Stimulated activated memory B cell treated with anti-CD40 and anti-IgM and Interleukin-4, amounts not matched to agents 10 μg/mL and 1 μg/mL and 100 μg/mL, for 72 hours (primary cell): ENCODE measurements around the gene ARIH1.

Source experiments
- ATAC-seq: fragments of 150-1000 bp; cut with Tn5 transposase; 2 replicates; pipeline ENCODE4 v1.10.0; 2021
- H3K27ac Mint-ChIP-seq: one replicate; pipeline ENCODE4 v1.8.0; 2022; ENCODE audit warnings: mild to moderate bottlenecking, mixed read lengths
- H3K27me3 Mint-ChIP-seq: one replicate; pipeline ENCODE4 v1.8.0; 2022; ENCODE audit warnings: mixed read lengths
- H3K36me3 Mint-ChIP-seq: one replicate; pipeline ENCODE4 v1.8.0; 2022; ENCODE audit warnings: mixed read lengths
- H3K4me1 Mint-ChIP-seq: one replicate; pipeline ENCODE4 v1.8.0; 2022; ENCODE audit warnings: mixed read lengths
- H3K4me3 Mint-ChIP-seq: one replicate; pipeline ENCODE4 v1.8.0; 2022; ENCODE audit warnings: mild to moderate bottlenecking, moderate library complexity, mixed read lengths
- H3K9me3 Mint-ChIP-seq: one replicate; pipeline ENCODE4 v1.8.0; 2022; ENCODE audit warnings: mixed read lengths

ARIH1 gene

DNA sequence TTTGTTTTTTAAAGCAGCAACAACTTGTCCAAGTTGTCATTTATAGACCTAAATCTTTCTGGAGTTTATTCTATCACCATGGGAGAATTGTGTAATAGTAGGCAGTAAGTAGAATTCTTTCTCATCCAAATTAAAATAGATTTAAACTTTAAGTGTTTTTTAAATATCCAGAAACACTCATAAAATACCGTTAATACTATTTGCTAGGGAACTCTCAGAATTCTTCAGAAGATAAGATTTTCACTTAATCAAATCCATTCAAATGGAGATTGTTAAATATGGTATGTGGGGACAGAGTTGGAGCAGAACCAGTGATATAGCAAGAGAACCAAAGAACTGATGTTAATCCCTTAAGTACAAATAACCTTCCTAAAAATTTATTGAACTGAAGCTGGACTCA lies 71.0 kb downstream of the ARIH1 start:
- Mint-ChIP-seq H3K27me3 (no peaks in the 10 kb centered on the region), H3K4me3 (no peak overlapping the region), H3K9me3 (peaks cover 4% of the 10 kb centered on the region), H3K36me3 (peaks cover 50% of the 10 kb centered on the region), H3K27ac (no peak overlapping the region), H3K4me1 (peaks cover 37% of the 10 kb centered on the region)
- ATAC-seq, result no peak

DNA sequence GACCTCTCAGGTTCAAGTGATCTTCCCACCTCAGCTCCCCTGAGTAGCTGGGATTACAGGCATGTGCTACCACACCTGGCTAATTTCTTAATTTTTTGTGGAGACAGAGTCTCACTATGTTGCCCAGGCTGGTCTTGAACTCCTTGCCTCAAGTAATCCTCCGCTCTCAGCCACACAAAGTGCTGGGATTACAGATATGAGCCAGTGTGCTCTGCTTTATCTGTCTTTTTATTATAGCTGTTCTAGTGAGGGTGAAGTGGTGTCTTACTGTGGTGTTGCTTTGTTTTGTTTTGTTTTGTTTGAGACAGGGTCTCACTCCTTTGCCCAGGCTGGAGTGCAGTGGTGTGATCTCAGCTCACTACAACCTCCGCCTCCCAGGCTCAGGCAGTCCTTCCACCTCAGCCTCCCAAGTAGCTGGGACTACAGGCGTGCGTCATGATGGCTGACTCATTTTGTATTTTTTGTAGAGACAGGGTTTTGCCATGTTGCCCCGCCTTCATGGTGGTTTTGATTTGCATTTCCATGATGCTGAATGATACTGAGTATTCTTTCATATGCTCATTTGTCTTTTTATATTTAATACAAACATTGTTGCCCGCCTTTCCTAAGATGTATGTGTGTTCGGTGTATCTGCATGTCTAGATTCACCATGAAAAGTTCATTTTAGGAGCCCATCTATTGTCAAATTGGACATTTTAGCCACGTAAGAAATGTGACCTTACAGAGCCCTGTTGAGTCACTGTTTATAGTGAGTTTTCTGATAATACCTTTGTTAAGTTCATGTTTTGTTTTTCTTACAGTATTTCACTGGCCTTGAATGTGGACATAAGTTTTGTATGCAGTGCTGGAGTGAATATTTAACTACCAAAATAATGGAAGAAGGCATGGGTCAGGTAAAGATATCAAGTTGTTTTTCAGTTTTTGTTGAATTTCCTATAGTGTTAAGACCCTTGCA lies 80.6 kb downstream of the ARIH1 start:
- no peak for ATAC-seq
- H3K4me1 Mint-ChIP-seq, result peaks cover 18% of the 10 kb centered on the region
- peaks cover 50% of the 10 kb centered on the region for H3K36me3 Mint-ChIP-seq
- H3K9me3 Mint-ChIP-seq, result no peaks in the 10 kb centered on the region
- no peak overlapping the region for H3K4me3 Mint-ChIP-seq
- no peak overlapping the region for H3K27ac Mint-ChIP-seq
- no peaks in the 10 kb centered on the region for H3K27me3 Mint-ChIP-seq

DNA sequence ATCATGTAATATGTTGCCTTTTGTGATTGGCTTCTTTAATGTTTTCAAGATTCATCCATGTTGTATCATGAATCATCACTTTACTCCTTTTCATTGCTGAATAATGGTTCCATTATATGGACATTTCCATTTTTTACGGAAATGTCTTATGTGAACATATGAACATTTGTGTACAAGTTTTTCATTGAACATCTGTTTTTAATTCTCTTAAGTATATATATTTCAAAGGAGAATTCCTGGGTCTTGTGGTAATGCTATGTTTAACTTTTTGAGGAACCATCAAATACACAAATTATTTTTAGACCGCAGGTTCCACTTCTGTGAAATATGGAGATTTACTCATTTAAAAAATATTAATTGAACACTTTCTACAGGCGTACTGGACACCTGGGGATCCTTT lies 85.7 kb downstream of the ARIH1 start:
- peaks cover 11% of the 10 kb centered on the region for H3K4me1 Mint-ChIP-seq
- H3K36me3 Mint-ChIP-seq, result peaks cover 54% of the 10 kb centered on the region
- no peak overlapping the region for H3K27ac Mint-ChIP-seq
- H3K9me3 Mint-ChIP-seq, result no peaks in the 10 kb centered on the region
- H3K27me3 Mint-ChIP-seq, result no peaks in the 10 kb centered on the region
- no peak overlapping the region for H3K4me3 Mint-ChIP-seq
- ATAC-seq, result no peak

GRCh38 chr15:72560458-72560857 lies 86.3 kb downstream of the ARIH1 start:
- no peak for ATAC-seq
- no peaks in the 10 kb centered on the region for H3K9me3 Mint-ChIP-seq
- no peaks in the 10 kb centered on the region for H3K27me3 Mint-ChIP-seq
- H3K4me1 Mint-ChIP-seq, result peaks cover 7% of the 10 kb centered on the region
- no peak overlapping the region for H3K27ac Mint-ChIP-seq
- H3K36me3 Mint-ChIP-seq, result peaks cover 49% of the 10 kb centered on the region
- H3K4me3 Mint-ChIP-seq, result no peak overlapping the region

- Mint-ChIP-seq H3K4me3 (no peak overlapping the region), H3K9me3 (no peaks in the 10 kb centered on the region), H3K4me1 (peaks cover 7% of the 10 kb centered on the region), H3K27me3 (no peaks in the 10 kb centered on the region), H3K36me3 (peaks cover 37% of the 10 kb centered on the region), H3K27ac (no peak overlapping the region)
- ATAC-seq, result no peak
Observed at GRCh38 chr15:72562386-72562785, 88.3 kb downstream of the ARIH1 start.

- Mint-ChIP-seq H3K36me3 (peaks cover 38% of the 10 kb centered on the region), H3K27me3 (no peaks in the 10 kb centered on the region), H3K4me3 (no peak overlapping the region), H3K4me1 (peaks cover 7% of the 10 kb centered on the region), H3K27ac (no peak overlapping the region), H3K9me3 (no peaks in the 10 kb centered on the region)
- ATAC-seq, result no peak
Observed at GRCh38 chr15:72562878-72563277, 88.7 kb downstream of the ARIH1 start.

DNA sequence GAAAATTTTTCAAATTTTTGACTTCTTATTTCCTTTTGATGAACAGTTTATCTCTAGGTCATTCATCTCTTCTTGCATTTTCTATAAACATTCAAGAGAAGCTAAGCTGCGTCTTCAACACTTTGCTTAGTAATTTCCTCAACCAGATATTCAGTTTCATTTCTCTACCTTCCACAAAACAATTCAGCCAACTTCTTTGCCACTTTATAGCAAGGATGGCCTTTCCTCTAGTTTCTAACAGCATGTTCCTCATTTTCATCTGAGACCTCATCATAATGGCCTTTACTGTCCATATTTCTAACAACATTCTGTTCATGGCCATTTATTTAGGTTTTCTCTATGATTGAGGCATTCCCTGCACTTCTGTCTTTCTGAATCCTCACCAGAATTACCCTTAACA lies 90.0 kb downstream of the ARIH1 start:
- no peaks in the 10 kb centered on the region for H3K27me3 Mint-ChIP-seq
- H3K27ac Mint-ChIP-seq, result peak overlapping the region; percentile 50
- H3K36me3 Mint-ChIP-seq, result peaks cover 36% of the 10 kb centered on the region
- H3K9me3 Mint-ChIP-seq, result no peaks in the 10 kb centered on the region
- H3K4me1 Mint-ChIP-seq, result peaks cover 7% of the 10 kb centered on the region
- no peak for ATAC-seq
- no peak overlapping the region for H3K4me3 Mint-ChIP-seq

- no peak for ATAC-seq
- Mint-ChIP-seq H3K4me1 (peaks cover 7% of the 10 kb centered on the region), H3K27ac (no peak overlapping the region), H3K27me3 (no peaks in the 10 kb centered on the region), H3K36me3 (peaks cover 52% of the 10 kb centered on the region), H3K4me3 (no peak overlapping the region), H3K9me3 (no peaks in the 10 kb centered on the region)
Observed at GRCh38 chr15:72566973-72567372, 92.8 kb downstream of the ARIH1 start.

GRCh38 chr15:72570059-72570458 lies 95.9 kb downstream of the ARIH1 start:
- H3K4me1 Mint-ChIP-seq, result no peaks in the 10 kb centered on the region
- H3K27ac Mint-ChIP-seq, result no peak overlapping the region
- H3K36me3 Mint-ChIP-seq, result peaks cover 32% of the 10 kb centered on the region
- ATAC-seq, result no peak
- H3K4me3 Mint-ChIP-seq, result no peak overlapping the region
- no peaks in the 10 kb centered on the region for H3K9me3 Mint-ChIP-seq
- H3K27me3 Mint-ChIP-seq, result no peaks in the 10 kb centered on the region

GRCh38 chr15:72579814-72580213 lies 105.7 kb downstream of the ARIH1 start:
- Mint-ChIP-seq H3K4me1 (no peaks in the 10 kb centered on the region), H3K9me3 (peaks cover 11% of the 10 kb centered on the region), H3K27me3 (no peaks in the 10 kb centered on the region), H3K27ac (no peak overlapping the region), H3K36me3 (peaks cover 69% of the 10 kb centered on the region), H3K4me3 (no peak overlapping the region)
- ATAC-seq, result no peak

DNA sequence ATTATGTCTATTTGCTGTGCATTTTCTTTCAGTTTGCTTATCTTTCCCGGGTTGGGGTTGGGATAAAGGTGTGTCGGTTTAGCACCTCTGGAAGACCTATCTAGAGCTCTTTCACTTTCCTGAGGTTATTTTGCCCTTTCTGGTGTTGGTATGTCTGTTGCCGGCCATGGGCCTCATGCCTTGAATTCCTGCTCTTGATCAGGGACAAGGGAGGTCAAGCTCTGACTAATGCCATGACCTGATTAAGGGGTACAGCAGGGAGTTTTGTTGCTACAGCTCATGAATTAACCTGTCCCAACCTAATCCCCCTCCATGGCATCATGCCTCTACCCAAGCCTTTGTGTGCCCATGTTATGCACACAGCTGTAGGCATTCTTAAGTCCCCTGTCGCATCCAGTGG lies 109.9 kb downstream of the ARIH1 start:
- no peak for ATAC-seq

GRCh38 chr15:72585025-72585424 lies 110.9 kb downstream of the ARIH1 start:
- Mint-ChIP-seq H3K27ac (no peak overlapping the region), H3K4me1 (no peaks in the 10 kb centered on the region), H3K9me3 (no peaks in the 10 kb centered on the region), H3K36me3 (peaks cover 46% of the 10 kb centered on the region), H3K27me3 (no peaks in the 10 kb centered on the region), H3K4me3 (no peak overlapping the region)
- ATAC-seq, result no peak

More for the DNA sequence above, 109.9 kb downstream of the ARIH1 start:
- Mint-ChIP-seq H3K4me1 (no peaks in the 10 kb centered on the region), H3K27ac (no peak overlapping the region), H3K27me3 (no peaks in the 10 kb centered on the region), H3K36me3 (peaks cover 54% of the 10 kb centered on the region), H3K4me3 (no peak overlapping the region), H3K9me3 (peaks cover 2% of the 10 kb centered on the region)

GRCh38 chr15:72585476-72586058 lies 111.4 kb downstream of the ARIH1 start:
- no peaks in the 10 kb centered on the region for H3K9me3 Mint-ChIP-seq
- H3K36me3 Mint-ChIP-seq, result peaks cover 43% of the 10 kb centered on the region
- H3K27ac Mint-ChIP-seq, result no peak overlapping the region
- no peak for ATAC-seq
- H3K27me3 Mint-ChIP-seq, result no peaks in the 10 kb centered on the region
- no peak overlapping the region for H3K4me3 Mint-ChIP-seq
- no peaks in the 10 kb centered on the region for H3K4me1 Mint-ChIP-seq

DNA sequence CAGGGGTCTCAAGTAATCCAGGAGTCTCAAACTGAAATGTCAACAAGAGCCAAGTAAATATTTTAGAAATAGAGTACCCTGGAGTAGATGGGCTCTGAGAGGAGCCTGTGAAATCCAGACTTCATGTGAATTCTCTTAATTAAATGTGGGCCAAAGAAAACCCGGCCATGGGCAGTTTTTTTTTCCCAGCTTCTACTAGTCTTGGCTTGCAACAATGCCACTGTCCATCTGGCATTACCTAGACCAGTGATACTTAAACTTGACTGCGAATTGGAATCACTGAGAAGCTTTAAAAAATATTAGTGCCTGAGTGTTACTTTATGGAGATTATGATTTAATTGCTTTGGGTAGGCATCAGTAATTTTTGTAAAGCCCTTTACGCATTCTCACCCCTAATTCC lies 114.0 kb downstream of the ARIH1 start:
- Mint-ChIP-seq H3K4me3 (no peak overlapping the region), H3K9me3 (no peaks in the 10 kb centered on the region), H3K4me1 (no peaks in the 10 kb centered on the region), H3K27me3 (no peaks in the 10 kb centered on the region), H3K27ac (no peak overlapping the region), H3K36me3 (peaks cover 33% of the 10 kb centered on the region)
- ATAC-seq, result no peak

DNA sequence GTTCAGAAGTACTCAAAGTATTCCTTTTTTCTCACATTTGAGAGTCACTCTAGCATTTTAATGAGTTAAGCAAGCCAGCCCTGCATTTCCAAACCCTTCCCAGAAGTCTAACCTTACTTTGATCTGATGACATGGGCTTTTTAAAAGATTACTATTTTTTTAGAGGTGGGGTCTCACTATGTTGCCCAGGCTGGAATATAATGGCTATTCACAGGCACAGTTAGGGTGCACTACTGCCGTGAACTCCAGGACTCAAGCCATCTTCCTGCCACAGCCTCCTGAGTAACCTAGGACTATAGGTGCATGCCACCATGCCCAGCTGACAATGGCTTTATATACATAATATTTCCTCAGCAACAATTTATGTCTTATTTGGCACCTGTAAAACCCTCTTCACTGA lies 116.3 kb downstream of the ARIH1 start:
- no peak for ATAC-seq
- no peaks in the 10 kb centered on the region for H3K9me3 Mint-ChIP-seq
- H3K4me1 Mint-ChIP-seq, result no peaks in the 10 kb centered on the region
- no peak overlapping the region for H3K27ac Mint-ChIP-seq
- no peaks in the 10 kb centered on the region for H3K27me3 Mint-ChIP-seq
- H3K36me3 Mint-ChIP-seq, result peaks cover 12% of the 10 kb centered on the region
- H3K4me3 Mint-ChIP-seq, result no peak overlapping the region

DNA sequence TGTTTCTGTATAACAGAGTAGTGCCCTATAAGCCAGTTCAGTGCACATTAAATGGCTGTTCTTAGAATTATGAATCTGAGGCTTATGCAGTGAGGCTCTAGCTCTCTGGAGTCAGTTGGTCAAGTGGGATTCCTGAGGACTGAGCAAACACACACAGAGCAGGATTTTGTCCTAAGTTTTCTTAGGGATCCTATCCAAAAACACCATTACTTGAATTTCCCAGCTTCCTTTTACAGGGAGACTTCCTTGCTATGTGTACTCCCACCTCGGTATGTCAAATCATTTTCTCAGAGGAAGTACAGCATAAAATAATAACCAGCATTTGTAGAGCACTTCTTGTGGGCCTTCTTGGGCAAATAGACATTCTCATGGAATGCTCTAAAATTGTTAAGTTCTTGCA lies 117.2 kb downstream of the ARIH1 start:
- H3K4me1 Mint-ChIP-seq, result no peaks in the 10 kb centered on the region
- no peak for ATAC-seq
- no peaks in the 10 kb centered on the region for H3K9me3 Mint-ChIP-seq
- peaks cover 7% of the 10 kb centered on the region for H3K36me3 Mint-ChIP-seq
- no peak overlapping the region for H3K27ac Mint-ChIP-seq
- H3K4me3 Mint-ChIP-seq, result no peak overlapping the region
- no peaks in the 10 kb centered on the region for H3K27me3 Mint-ChIP-seq
